ENCODE measurements around the gene TKTL2. TPM values are rescaled to one million over a fixed set of nuclear protein-coding genes. Genes with fewer than 3 reads are reported as not detected.

TKTL2 gene
- total RNA-seq, 2 experiments from 2014 or later, result not detected

DNA sequence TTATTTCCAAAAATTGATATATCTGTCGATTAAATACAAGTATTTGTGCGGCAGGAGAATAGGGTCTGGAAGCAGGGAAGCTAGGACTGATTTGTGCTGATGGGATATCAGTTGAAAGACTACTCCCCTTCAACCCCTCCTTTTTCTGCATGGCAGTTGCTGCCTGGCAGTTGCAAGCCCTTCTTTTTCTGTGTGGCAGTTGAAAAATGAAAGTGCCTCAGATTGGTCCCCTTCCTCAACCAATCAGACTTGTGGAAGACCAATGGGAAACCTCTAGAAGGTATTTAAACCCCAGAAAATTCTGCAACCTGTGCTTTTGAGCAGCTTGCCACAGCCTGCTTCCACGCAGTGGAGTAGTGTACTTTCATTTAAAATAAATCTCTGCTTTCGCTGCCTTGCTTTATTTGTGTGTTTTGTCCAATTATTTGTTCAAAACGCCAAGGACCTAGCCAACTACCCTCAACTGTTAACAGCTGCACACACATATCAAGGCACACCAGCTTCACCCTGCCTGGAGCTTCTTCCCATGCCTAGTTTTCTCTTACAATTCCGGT is 19.5 kb upstream of the TKTL2 start:
- BruUV-seq (replicated peaks), result no TSS peak
- POLR2A ChIA-PET, result interaction anchor here (0.5 to 2.6 kb wide), 14 partner anchors 8 to 382 kb away, joined by 3 to 21 read pairs (median 5); no protein-coding TSS in a partner anchor

DNA sequence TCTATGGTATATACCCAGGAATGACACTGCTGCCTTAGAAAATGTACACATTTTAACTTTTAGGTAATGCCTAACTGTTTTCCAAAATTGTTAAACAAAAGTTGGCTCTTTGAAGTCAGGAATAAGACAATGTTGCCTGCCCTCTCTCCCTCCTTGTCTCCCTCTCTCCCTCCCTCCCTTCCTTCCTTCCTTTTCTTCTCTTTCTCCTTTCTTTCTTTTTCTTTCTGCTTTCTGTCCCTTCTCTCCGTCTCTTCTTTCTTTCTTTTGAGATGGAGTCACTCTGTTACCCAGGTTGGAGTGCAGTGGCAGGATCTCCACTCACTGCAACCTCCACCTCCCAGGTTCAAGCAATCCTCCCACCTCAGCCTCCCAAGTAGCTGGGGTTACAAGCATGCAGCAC is 16.4 kb upstream of the TKTL2 start:
- Histone ChIP-seq H3K4me1 (ENCODE audit: insufficient read depth, low read length, poor library complexity, severe bottlenecking) (peaks cover 13% of the 10 kb centered on the region), H3K4me3 (ENCODE audit: low read depth, low read length, poor library complexity, severe bottlenecking) (no peak overlapping the region), H3K27ac (ENCODE audit: low read depth, low read length, poor library complexity, severe bottlenecking) (no peak overlapping the region), H3K9me2 (ENCODE audit: insufficient read depth, low read length) (no peaks in the 10 kb centered on the region), H4K20me1 (ENCODE audit: insufficient read depth, low read length) (no peaks in the 10 kb centered on the region), H3K79me2 (ENCODE audit: insufficient read depth, low read depth, low read length) (peaks cover 4% of the 10 kb centered on the region; the same call in 1 of the 2 replicates), H3K36me3 (ENCODE audit: insufficient read depth, low read length) (no peaks in the 10 kb centered on the region), H3K4me2 (ENCODE audit: low read length) (no peak overlapping the region), H3K9me3 (ENCODE audit: low read length) (no peaks in the 10 kb centered on the region), H2AFZ (ENCODE audit: low read length) (no peak overlapping the region)
- BruUV-seq (replicated peaks), result no TSS peak
- TF ChIP-seq EZH2phosphoT487 (IDR thresholded peaks at IDR 0.05; ENCODE audit: borderline replicate concordance, low read depth, low read length), result no peak
- DNase-seq (ENCODE audit: low spot score), result no peak
- CTCF ChIA-PET (ENCODE audit: unreplicated experiment), result interaction anchor here (0.6 kb wide), 1 partner anchor 54 kb away, joined by 3 read pairs; no protein-coding TSS in a partner anchor
- intact Hi-C loops (cut with micrococcal nuclease; ENCODE audit: unreplicated experiment), result loop anchor here (5.0 kb wide), 2 partner anchors 323 to 1462 kb away; partner anchors contain the start of gene NAF1
- POLR2A ChIA-PET, result no interaction called here

More for the DNA sequence above, 19.5 kb upstream of the TKTL2 start:
- no peak for TF ChIP-seq EZH2phosphoT487 (IDR thresholded peaks at IDR 0.05; ENCODE audit: borderline replicate concordance, low read depth, low read length)
- TF ChIP-seq, protein P1, sequence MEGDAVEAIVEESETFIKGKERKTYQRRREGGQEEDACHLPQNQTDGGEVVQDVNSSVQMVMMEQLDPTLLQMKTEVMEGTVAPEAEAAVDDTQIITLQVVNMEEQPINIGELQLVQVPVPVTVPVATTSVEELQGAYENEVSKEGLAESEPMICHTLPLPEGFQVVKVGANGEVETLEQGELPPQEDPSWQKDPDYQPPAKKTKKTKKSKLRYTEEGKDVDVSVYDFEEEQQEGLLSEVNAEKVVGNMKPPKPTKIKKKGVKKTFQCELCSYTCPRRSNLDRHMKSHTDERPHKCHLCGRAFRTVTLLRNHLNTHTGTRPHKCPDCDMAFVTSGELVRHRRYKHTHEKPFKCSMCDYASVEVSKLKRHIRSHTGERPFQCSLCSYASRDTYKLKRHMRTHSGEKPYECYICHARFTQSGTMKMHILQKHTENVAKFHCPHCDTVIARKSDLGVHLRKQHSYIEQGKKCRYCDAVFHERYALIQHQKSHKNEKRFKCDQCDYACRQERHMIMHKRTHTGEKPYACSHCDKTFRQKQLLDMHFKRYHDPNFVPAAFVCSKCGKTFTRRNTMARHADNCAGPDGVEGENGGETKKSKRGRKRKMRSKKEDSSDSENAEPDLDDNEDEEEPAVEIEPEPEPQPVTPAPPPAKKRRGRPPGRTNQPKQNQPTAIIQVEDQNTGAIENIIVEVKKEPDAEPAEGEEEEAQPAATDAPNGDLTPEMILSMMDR (conservative IDR thresholded peaks at IDR 0.05; ENCODE audit: low read length), result no peak
- peaks cover 35% of the 10 kb centered on the region for H3K79me2 ChIP-seq (ENCODE audit: insufficient read depth, low read depth, low read length)
- peak overlapping the region; percentile 87 for H3K27ac ChIP-seq (ENCODE audit: low read depth, low read length, poor library complexity, severe bottlenecking)
- CTCF ChIA-PET (ENCODE audit: unreplicated experiment), result no interaction called here
- H3K4me1 ChIP-seq (ENCODE audit: insufficient read depth, low read length, poor library complexity, severe bottlenecking), result peaks cover 30% of the 10 kb centered on the region
- DNase-seq (ENCODE audit: low spot score), result peak; percentile 27
- peak overlapping the region; percentile 92 for H3K4me2 ChIP-seq (ENCODE audit: low read length)
- peaks cover 20% of the 10 kb centered on the region for H3K36me3 ChIP-seq (ENCODE audit: insufficient read depth, low read length)
- H3K9me2 ChIP-seq (ENCODE audit: insufficient read depth, low read length), result no peaks in the 10 kb centered on the region
- peak overlapping the region; percentile 90 for H3K4me3 ChIP-seq (ENCODE audit: low read depth, low read length, poor library complexity, severe bottlenecking)
- intact Hi-C loops (cut with micrococcal nuclease; ENCODE audit: unreplicated experiment), result loop anchor here (5.0 kb wide), 2 partner anchors 326 to 1459 kb away; partner anchors contain the start of gene NAF1
- peak overlapping the region; percentile 40; the same call in 1 of the 2 replicates for H2AFZ ChIP-seq (ENCODE audit: low read length)
- H4K20me1 ChIP-seq (ENCODE audit: insufficient read depth, low read length), result no peaks in the 10 kb centered on the region
- H3K9me3 ChIP-seq (ENCODE audit: low read length), result peaks cover 10% of the 10 kb centered on the region; the same call in 1 of the 2 replicates

DNA sequence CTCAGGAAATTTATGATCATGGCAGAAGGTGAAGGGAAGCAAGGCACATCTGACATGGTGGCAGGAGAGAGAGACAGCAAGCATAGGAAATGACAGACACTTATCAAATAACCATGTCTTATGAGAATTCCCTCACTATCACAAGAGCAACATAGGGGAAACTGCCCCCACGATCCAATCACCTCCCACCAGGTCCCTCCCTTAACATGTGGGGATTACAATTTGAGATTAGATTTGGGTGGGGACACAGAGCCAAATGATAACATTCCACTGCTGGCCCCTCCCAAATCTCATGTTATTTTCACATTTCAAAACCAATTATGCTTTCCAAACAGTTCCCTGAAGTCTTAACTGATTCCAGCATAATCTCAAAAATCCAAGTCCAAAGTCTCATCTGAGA is 12.8 kb upstream of the TKTL2 start:
- BruUV-seq (replicated peaks), result no TSS peak
- ChIA-PET CTCF (ENCODE audit: unreplicated experiment) (interaction anchor here (0.8 to 2.6 kb wide), 2 partner anchors 57 to 187 kb away, joined by 3 to 12 read pairs; no protein-coding TSS in a partner anchor), POLR2A (interaction anchor here (0.6 to 3.1 kb wide), 6 partner anchors 8 to 70 kb away, joined by 3 to 13 read pairs (median 4); partner anchors contain the start of gene TMA16)

More for the DNA sequence above, 12.8 kb upstream of the TKTL2 start:
- H3K4me3 ChIP-seq (ENCODE audit: low read depth, low read length, poor library complexity, severe bottlenecking), result no peak overlapping the region
- no peak for TF ChIP-seq EZH2phosphoT487 (IDR thresholded peaks at IDR 0.05; ENCODE audit: borderline replicate concordance, low read depth, low read length)
- TF ChIP-seq, protein P1 (conservative IDR thresholded peaks at IDR 0.05; ENCODE audit: low read length), result no peak
- no peaks in the 10 kb centered on the region for H3K36me3 ChIP-seq (ENCODE audit: insufficient read depth, low read length)
- intact Hi-C loops (cut with micrococcal nuclease; ENCODE audit: unreplicated experiment), result no loop called here
- H4K20me1 ChIP-seq (ENCODE audit: insufficient read depth, low read length), result no peaks in the 10 kb centered on the region
- peaks cover 30% of the 10 kb centered on the region for H3K4me1 ChIP-seq (ENCODE audit: insufficient read depth, low read length, poor library complexity, severe bottlenecking)
- H3K79me2 ChIP-seq (ENCODE audit: insufficient read depth, low read depth, low read length), result no peaks in the 10 kb centered on the region
- H3K27ac ChIP-seq (ENCODE audit: low read depth, low read length, poor library complexity, severe bottlenecking), result no peak overlapping the region
- no peak overlapping the region for H3K4me2 ChIP-seq (ENCODE audit: low read length)
- no peak for DNase-seq (ENCODE audit: low spot score)
- H2AFZ ChIP-seq (ENCODE audit: low read length), result no peak overlapping the region
- no peaks in the 10 kb centered on the region for H3K9me2 ChIP-seq (ENCODE audit: insufficient read depth, low read length)
- no peaks in the 10 kb centered on the region for H3K9me3 ChIP-seq (ENCODE audit: low read length)

Measured in OCI-LY7 (cell line).